ENCODE results near the gene LIN37. TPM values are rescaled to one million over a fixed set of nuclear protein-coding genes. Genes with fewer than 3 reads are reported as not detected.

The LIN37 gene
- total RNA-seq, 4 donors from 2014 or later = 14.8 to 19.5 (median 16.6) TPM

DNA sequence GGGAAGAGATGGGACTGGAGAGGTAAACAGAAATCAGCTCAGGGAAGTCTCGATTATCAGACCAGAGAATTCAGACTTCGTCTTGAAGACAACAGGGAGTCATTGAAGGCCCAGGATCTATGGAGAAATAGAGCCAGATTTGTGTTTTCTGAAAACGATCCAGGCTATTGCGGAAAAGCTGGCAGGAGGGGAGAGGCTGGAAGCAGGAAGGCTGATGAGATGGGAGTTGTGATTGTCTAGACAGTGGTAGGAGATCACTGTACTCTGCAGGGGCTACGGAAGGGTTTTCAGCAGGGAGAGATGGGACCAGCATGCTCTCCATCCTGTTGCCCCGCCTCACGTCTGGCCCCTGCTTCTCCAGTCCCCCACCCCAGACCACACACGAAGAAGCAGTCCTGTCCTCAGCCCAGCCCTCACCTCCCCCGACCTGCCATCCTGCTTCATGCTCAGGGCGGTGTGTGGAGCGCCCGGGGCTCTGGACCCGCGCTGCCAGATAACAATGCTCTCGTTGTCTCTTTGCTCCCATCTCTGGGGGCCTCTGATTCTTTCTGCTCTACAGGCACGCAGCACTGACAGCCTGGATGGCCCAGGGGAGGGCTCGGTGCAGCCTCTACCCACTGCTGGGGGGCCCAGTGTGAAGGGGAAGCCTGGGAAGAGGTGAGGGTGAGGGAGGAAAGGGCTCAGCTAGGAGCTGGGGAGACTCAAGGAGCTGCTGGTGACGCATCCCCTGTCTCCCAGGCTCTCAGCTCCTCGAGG is 28.9 kb downstream of the LIN37 start:
- Histone ChIP-seq H3K9me3 (no peaks in the 10 kb centered on the region), H3K4me1 (peaks cover 4 to 5% of the 10 kb centered on the region in 2 donors), H3K27me3 (no peaks in the 10 kb centered on the region), H3K27ac (no peak overlapping the region), H3K4me3 (no peak overlapping the region), H3K36me3 (peaks cover 0 to 17% of the 10 kb centered on the region in 2 donors)
- DNase-seq (no peak), ATAC-seq (no peak)
- in situ Hi-C loops (cut with MboI; ENCODE audit: low sequenced_read_pairs in 4 of 4) = no loop called here
- intact Hi-C loops (cut with DNase I; ENCODE audit: low total_unique reads) = loop anchor here (5.0 to 10.0 kb wide), 2 partner anchors 65 to 218 kb away; partner anchors contain the start of gene SDHAF1
- TF ChIP-seq, protein P1, sequence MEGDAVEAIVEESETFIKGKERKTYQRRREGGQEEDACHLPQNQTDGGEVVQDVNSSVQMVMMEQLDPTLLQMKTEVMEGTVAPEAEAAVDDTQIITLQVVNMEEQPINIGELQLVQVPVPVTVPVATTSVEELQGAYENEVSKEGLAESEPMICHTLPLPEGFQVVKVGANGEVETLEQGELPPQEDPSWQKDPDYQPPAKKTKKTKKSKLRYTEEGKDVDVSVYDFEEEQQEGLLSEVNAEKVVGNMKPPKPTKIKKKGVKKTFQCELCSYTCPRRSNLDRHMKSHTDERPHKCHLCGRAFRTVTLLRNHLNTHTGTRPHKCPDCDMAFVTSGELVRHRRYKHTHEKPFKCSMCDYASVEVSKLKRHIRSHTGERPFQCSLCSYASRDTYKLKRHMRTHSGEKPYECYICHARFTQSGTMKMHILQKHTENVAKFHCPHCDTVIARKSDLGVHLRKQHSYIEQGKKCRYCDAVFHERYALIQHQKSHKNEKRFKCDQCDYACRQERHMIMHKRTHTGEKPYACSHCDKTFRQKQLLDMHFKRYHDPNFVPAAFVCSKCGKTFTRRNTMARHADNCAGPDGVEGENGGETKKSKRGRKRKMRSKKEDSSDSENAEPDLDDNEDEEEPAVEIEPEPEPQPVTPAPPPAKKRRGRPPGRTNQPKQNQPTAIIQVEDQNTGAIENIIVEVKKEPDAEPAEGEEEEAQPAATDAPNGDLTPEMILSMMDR (IDR thresholded peaks at IDR 0.05 in 4 of 5, conservative IDR thresholded peaks at IDR 0.05 in 1 of 5) = no peak
- TF ChIP-seq POLR2A (IDR thresholded peaks at IDR 0.05) = no peak

DNA sequence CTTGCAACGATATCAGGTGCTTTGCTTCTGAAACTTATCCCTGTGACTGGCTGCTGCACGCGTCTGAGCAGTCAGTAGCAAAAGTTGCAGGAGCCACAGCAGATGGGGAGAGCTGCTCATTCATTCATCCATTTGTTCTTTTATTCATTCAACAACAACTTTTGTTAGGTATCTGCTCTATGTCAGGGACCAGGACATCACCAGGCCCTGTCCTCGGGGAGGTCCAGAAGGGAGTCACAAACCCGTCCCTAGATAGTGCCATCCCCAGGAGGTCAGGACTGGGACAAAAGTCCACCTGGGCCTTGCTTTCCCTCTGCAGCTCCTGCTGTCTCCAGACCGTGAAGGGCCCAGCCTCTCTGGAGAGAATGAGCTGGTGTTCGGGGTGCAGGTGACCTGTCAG is 29.6 kb downstream of the LIN37 start:
- ATAC-seq = no peak
- peaks cover 4 to 5% of the 10 kb centered on the region in 2 donors for H3K4me1 ChIP-seq
- in situ Hi-C loops (cut with MboI; ENCODE audit: low sequenced_read_pairs in 4 of 4) = no loop called here
- intact Hi-C loops (cut with DNase I; ENCODE audit: low total_unique reads) = loop anchor here (5.0 to 10.0 kb wide), 2 partner anchors 66 to 217 kb away; partner anchors contain the start of gene SDHAF1
- DNase-seq = no peak
- H3K27me3 ChIP-seq = no peaks in the 10 kb centered on the region
- H3K36me3 ChIP-seq = peaks cover 0 to 17% of the 10 kb centered on the region in 2 donors
- no peak overlapping the region for H3K27ac ChIP-seq
- no peaks in the 10 kb centered on the region for H3K9me3 ChIP-seq
- TF ChIP-seq POLR2A (IDR thresholded peaks at IDR 0.05) = no peak
- TF ChIP-seq, protein P1 (IDR thresholded peaks at IDR 0.05 in 4 of 5, conservative IDR thresholded peaks at IDR 0.05 in 1 of 5) = no peak
- H3K4me3 ChIP-seq = no peak overlapping the region

- H3K4me3 ChIP-seq = no peak overlapping the region
- no peaks in the 10 kb centered on the region for H3K9me3 ChIP-seq
- TF ChIP-seq, protein P1 (IDR thresholded peaks at IDR 0.05 in 4 of 5, conservative IDR thresholded peaks at IDR 0.05 in 1 of 5) = no peak
- TF ChIP-seq POLR2A (IDR thresholded peaks at IDR 0.05) = no peak
- intact Hi-C loops (cut with DNase I; ENCODE audit: low total_unique reads) (loop anchor here (5.0 to 10.0 kb wide), 2 partner anchors 67 to 216 kb away; partner anchors contain the start of gene SDHAF1), in situ Hi-C loops (cut with MboI; ENCODE audit: low sequenced_read_pairs in 4 of 4) (no loop called here)
- H3K36me3 ChIP-seq = peaks cover 0 to 17% of the 10 kb centered on the region in 2 donors
- ATAC-seq = no peak
- H3K27me3 ChIP-seq = no peaks in the 10 kb centered on the region
- H3K27ac ChIP-seq = no peak overlapping the region
- peaks cover 4 to 5% of the 10 kb centered on the region in 2 donors for H3K4me1 ChIP-seq
- DNase-seq = no peak
These were observed 30.7 kb downstream of the LIN37 start for GRCh38 chr19:35779033-35779432.

GRCh38 chr19:35780058-35780457 is 31.7 kb downstream of the LIN37 start:
- H3K36me3 ChIP-seq = peaks cover 0 to 17% of the 10 kb centered on the region in 2 donors
- intact Hi-C loops (cut with DNase I; ENCODE audit: low total_unique reads) = no loop called here

More at GRCh38 chr19:35780058-35780457, 31.7 kb downstream of the LIN37 start:
- no peaks in the 10 kb centered on the region for H3K27me3 ChIP-seq
- no peak overlapping the region for H3K27ac ChIP-seq
- peaks cover 0 to 4% of the 10 kb centered on the region in 2 donors for H3K4me1 ChIP-seq
- in situ Hi-C loops (cut with MboI; ENCODE audit: low sequenced_read_pairs in 4 of 4) = no loop called here
- DNase-seq (no peak), ATAC-seq (no peak)
- TF ChIP-seq, protein P1 (IDR thresholded peaks at IDR 0.05 in 4 of 5, conservative IDR thresholded peaks at IDR 0.05 in 1 of 5) = no peak
- TF ChIP-seq POLR2A (IDR thresholded peaks at IDR 0.05) = no peak
- no peaks in the 10 kb centered on the region for H3K9me3 ChIP-seq
- no peak overlapping the region for H3K4me3 ChIP-seq
